Esophagus muscularis mucosa (tissue), 3 donors: Measurements from ENCODE around the gene KCND3.

Source experiments
- POLR2A ChIP-seq: fragments of 450-650 bp; IDR thresholded peaks from one replicate; pipeline ENCODE4 v1.6.1; 2017; ENCODE audit warnings: antibody characterized with exemption, moderate library complexity, mild to moderate bottlenecking, low read depth
- TF ChIP-seq, protein P1 (sequence below), 3 experiments: fragments of 200-600 bp in 2 of 3; fragments of 450-650 bp in 1 of 3; sonication (generic) in 2 of 3; IDR thresholded peaks; one replicate each; pipeline ENCODE4 v1.5.1; 2017 to 2019; ENCODE audit warnings: antibody characterized with exemption in 3 of 3, mild to moderate bottlenecking in 2 of 3, moderate library complexity in 1 of 3

DNA sequence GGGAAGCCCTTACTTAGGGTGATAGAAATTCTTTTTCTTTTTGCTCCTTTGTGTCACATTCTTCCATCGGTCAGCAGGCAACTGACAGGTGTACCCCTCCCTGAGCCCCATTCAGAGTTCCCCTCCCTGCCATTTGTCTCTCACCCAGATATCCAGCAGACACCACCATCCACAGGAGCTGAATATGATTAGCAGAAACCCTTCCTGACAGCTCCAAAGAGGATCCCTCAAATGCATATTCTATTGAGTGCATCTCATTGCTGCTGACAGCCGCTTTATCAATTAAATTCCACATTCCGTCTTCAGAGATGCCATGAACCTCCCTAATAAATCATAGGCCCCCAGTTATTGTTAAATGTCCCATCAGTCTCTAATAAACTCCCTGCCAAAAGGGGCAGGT lies 239.8 kb downstream of the KCND3 start:
- TF ChIP-seq, protein P1, sequence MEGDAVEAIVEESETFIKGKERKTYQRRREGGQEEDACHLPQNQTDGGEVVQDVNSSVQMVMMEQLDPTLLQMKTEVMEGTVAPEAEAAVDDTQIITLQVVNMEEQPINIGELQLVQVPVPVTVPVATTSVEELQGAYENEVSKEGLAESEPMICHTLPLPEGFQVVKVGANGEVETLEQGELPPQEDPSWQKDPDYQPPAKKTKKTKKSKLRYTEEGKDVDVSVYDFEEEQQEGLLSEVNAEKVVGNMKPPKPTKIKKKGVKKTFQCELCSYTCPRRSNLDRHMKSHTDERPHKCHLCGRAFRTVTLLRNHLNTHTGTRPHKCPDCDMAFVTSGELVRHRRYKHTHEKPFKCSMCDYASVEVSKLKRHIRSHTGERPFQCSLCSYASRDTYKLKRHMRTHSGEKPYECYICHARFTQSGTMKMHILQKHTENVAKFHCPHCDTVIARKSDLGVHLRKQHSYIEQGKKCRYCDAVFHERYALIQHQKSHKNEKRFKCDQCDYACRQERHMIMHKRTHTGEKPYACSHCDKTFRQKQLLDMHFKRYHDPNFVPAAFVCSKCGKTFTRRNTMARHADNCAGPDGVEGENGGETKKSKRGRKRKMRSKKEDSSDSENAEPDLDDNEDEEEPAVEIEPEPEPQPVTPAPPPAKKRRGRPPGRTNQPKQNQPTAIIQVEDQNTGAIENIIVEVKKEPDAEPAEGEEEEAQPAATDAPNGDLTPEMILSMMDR (IDR thresholded peaks at IDR 0.05): no peak
- TF ChIP-seq POLR2A: no peak
